Cardiac fibroblast (primary cell): ENCODE measurements around the gene GSDMA.

Source experiments
- DNase-seq, 2 donors: peaks; one replicate each; pipeline versions ENCODE4 v3.0.0 to v3.0.0-alpha.2; 2010; ENCODE audit warnings: low read depth in 2 of 2
- H3K4me3 ChIP-seq, 2 donors: replicated peaks in 1 of 2; 1 replicate in 1 of 2; 2 replicates in 1 of 2; pipeline ENCODE4 v1.5.1; 2011; ENCODE audit warnings: low read depth in 2 of 2, low read length in 2 of 2, mild to moderate bottlenecking in 2 of 2, moderate library complexity in 1 of 2
- TF ChIP-seq, protein P1 (sequence below): IDR thresholded peaks from one replicate; pipeline ENCODE4 v1.5.1; 2011; ENCODE audit warnings: low read depth, mild to moderate bottlenecking, low read length, inconsistent platforms

Gene GSDMA

GRCh38 chr17:39970157-39970692 lies 7.4 kb downstream of the GSDMA start:
- TF ChIP-seq, protein P1, sequence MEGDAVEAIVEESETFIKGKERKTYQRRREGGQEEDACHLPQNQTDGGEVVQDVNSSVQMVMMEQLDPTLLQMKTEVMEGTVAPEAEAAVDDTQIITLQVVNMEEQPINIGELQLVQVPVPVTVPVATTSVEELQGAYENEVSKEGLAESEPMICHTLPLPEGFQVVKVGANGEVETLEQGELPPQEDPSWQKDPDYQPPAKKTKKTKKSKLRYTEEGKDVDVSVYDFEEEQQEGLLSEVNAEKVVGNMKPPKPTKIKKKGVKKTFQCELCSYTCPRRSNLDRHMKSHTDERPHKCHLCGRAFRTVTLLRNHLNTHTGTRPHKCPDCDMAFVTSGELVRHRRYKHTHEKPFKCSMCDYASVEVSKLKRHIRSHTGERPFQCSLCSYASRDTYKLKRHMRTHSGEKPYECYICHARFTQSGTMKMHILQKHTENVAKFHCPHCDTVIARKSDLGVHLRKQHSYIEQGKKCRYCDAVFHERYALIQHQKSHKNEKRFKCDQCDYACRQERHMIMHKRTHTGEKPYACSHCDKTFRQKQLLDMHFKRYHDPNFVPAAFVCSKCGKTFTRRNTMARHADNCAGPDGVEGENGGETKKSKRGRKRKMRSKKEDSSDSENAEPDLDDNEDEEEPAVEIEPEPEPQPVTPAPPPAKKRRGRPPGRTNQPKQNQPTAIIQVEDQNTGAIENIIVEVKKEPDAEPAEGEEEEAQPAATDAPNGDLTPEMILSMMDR = no peak
- DNase-seq = no peak
- no peak overlapping the region for H3K4me3 ChIP-seq

GRCh38 chr17:39971076-39971603 lies 8.3 kb downstream of the GSDMA start:
- no peak for DNase-seq
- TF ChIP-seq, protein P1 = no peak
- H3K4me3 ChIP-seq = no peak overlapping the region

GRCh38 chr17:39972271-39972670 lies 9.5 kb downstream of the GSDMA start:
- H3K4me3 ChIP-seq = no peak overlapping the region
- TF ChIP-seq, protein P1 = no peak
- peak in 1 of 2 donors; percentile 33 for DNase-seq

DNA sequence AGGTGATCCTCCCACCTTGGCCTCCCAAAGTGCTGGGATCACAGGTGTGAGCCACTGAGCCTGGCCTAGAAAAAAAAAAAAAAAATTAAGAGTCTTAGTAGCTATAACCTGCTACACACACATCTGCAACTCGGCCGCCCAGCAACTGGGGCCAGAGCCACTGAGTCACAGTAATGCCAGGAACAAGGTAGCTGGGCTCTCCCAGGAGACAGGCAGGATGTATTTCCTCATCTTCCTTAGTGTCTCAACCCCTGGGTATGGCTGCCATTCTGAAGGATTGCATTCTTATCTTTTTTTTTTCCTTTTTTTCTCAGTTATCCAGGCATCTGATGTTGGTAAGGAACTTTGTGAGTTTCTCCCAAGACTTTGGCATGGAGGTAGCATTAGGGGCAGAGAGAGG lies 10.7 kb downstream of the GSDMA start:
- H3K4me3 ChIP-seq = no peak overlapping the region
- DNase-seq = peak in 1 of 2 donors; percentile 87
- TF ChIP-seq, protein P1 = no peak

GRCh38 chr17:39974433-39974832 lies 11.6 kb downstream of the GSDMA start:
- no peak for DNase-seq
- H3K4me3 ChIP-seq = no peak overlapping the region
- TF ChIP-seq, protein P1 = no peak

DNA sequence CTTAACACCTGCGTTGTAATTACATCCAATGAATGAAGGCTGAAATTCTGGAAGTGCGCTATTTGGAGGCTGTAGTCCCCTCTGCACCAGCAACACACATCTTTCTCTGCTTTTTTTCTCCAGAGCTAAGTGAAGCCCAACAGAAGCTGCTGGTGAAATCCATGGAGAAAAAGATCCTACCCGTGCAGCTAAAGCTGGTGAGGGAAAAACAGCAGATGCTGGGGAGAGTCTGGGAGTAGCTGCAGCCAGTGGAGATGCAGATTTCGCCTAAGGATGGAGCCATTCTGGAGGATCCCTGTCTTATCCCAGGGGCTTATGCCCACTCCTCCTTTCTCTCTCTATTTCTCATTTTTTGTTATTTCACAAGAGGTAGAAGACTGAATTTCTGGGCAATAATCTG lies 13.0 kb downstream of the GSDMA start:
- H3K4me3 ChIP-seq = no peak overlapping the region
- DNase-seq = no peak
- TF ChIP-seq, protein P1 = no peak
